GM19043 (cell line): ENCODE data around the gene PRR5.

Source experiments
- ATAC-seq: cut with Tn5 transposase; IDR thresholded peaks from one replicate; pipeline ENCODE4 v1.9.1; 2021; ENCODE audit warnings: low read depth; ENCODE audit not compliant: unreplicated experiment

PRR5 gene

DNA sequence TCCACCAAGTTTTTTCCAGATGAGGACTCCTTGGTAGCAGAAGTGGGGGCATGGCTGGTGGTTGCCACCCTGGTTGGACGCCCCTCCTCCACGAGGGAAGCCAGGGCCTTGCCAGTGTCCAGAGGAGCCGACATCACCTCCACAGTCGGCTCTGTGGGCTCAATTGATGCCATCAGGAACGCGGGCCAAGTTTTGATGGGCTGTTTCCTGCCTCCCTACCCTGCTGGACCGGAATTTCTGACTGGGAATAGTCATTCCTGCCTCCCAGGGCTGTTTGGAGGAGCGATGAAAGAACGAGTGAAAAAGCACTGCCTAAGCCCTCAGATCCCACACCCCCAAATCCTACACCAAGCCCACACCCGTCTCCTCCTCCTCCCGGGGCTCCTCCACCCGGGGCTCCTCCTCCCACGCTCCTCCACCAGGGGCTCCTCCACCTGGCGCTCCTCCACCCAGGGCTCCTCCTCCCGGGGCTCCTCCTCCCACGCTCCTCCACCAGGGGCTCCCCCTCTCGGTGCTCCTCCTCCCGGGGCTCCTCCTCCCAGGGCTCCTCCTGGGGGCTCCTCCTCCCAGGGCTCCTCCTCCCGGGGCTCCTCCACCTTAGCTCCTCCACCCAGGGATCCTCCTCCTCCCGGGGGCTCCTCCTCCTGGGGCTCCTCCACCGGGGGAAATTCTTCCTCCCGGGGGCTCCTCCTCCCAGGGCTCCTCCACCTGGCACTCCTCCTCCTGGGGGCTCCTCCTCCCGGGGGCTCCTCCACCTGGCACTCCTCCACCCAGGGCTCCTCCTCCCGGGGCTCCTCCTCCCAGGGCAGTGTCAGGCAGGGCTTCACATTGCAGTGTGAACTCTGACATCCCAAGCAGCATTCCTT is 10.0 kb upstream of the PRR5 start:
- ATAC-seq: no peak

- no peak for ATAC-seq
These were observed 9.4 kb upstream of the PRR5 start for GRCh38 chr22:44692662-44693007.

- no peak for ATAC-seq
These were observed 8.9 kb upstream of the PRR5 start for GRCh38 chr22:44693145-44693544.

DNA sequence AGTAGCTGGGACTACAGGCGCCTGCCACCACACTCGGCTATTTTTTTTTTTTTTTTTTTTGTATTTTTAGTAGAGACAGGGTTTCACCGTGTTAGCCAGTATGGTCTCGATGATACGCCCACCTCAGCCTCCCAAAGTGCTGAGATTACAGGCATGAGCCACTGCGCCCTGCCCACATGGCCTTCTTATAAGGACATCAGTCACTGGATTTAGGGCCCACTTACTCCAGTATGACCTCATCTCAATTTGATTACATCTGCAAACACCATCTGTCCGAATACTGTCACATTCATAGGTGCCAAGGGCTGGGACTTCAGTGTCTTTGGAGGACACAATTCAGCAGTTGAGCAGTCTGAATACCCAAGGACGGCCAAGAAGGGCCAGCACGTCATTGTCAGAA is 8.2 kb upstream of the PRR5 start:
- ATAC-seq: no peak

- no peak for ATAC-seq
These were observed 4.4 kb upstream of the PRR5 start for GRCh38 chr22:44697423-44698141.

- ATAC-seq: no peak
These were observed 3.2 kb upstream of the PRR5 start for GRCh38 chr22:44698531-44699421.

- ATAC-seq: no peak
These were observed 1.5 kb upstream of the PRR5 start for GRCh38 chr22:44700456-44700855.

- no peak for ATAC-seq
These were observed 715 bp upstream of the PRR5 start for GRCh38 chr22:44701187-44701790.

GRCh38 chr22:44702479-44703198 is 635 bp downstream of the PRR5 start:
- no peak for ATAC-seq

GRCh38 chr22:44703255-44703870 is 1.4 kb downstream of the PRR5 start:
- ATAC-seq: no peak

DNA sequence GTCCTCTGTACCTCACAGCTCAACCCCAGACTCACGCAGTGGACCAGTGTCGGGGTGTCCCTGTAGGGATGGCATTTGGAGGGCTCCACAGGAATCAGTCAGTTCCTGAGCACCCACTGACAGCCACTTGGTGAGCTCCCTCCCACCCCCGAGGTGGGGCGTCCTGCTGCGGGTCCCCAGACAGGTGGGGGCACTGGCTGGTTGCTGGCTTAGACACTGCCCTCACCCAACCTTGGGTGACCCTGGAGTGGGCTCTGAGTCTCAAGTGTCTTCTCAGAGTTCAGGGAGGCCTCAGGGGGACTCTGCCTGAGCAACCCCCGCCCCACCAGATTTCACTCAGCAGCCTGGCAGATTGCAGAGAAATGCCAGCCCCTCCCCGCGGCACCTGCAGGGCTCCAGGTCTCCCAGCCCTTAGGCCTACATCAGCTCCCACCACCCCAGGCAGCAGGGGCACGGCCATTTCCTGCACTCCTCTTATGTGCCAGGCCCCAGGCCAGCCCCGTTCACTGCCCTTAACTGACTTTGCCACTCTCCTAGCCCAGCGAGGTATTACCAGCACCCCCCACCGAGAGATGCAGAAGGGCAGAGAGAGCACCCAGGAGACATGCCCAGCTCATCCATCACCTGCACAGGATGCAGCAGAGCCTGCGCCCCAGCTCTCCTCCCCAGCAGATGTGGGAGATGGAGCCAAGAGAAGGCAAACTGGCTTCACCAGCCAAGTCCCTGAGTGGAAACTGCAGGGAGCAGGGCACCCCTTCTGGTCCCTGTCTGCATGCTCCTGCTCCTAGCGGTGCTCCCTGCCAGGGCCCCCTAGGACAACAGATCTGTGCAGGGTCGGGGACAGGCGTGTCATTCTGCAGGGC is 2.4 kb downstream of the PRR5 start:
- no peak for ATAC-seq

GRCh38 chr22:44705022-44705297 is 3.0 kb downstream of the PRR5 start:
- ATAC-seq: no peak

DNA sequence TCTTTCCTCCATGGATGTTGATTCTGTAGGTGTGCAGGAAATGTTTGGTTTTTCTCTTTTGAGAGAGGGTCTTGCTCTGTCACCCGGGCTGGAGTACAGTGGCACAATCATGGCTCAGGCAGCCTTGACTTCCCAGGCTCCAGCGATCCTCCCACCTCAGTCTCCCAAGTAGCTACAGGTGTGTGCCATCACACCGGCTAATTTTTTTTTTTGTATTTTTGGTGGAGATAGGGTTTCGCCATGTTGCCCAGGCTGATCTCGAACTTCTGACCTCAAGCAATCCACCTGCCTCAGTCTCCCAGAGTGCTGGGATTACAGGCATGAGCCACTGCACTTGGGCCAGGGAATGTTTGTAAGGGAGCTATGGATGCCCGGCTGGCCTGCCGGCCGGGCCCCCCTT is 4.5 kb downstream of the PRR5 start:
- ATAC-seq: no peak

- no peak for ATAC-seq
These were observed 5.2 kb downstream of the PRR5 start for GRCh38 chr22:44707178-44707577.

GRCh38 chr22:44707752-44708151 is 5.7 kb downstream of the PRR5 start:
- no peak for ATAC-seq

DNA sequence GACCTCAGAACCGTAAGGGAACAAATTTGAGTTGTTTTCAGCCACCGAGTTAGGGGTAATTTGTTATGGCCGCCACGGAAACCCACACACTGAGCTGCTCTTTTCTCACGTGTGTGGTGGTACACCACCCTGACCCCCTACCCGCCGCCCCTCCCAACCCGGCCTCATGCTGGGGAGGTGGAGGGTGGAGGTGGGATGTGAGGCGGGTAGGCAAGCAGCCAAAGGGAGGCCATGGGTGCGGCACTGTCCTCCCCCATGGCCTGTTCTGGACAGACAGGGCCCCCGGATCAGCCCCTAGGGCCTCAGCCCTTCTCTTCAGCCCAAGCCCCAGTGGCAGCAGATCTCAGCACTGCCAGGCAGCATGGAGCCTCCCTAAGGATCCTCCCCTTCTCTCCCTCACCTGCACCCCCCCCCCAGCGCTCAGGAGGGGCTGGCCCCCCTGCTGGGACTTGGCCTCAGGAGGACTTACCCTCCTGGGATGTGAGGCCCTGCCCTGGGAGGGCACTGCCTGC is 7.9 kb downstream of the PRR5 start:
- ATAC-seq: no peak

GRCh38 chr22:44710474-44711240 is 8.7 kb downstream of the PRR5 start:
- ATAC-seq: no peak

GRCh38 chr22:44711241-44711560 is 9.2 kb downstream of the PRR5 start:
- no peak for ATAC-seq
